ENCODE data around the gene USP6NL.

- TF ChIP-seq POLR2AphosphoS5 (IDR thresholded peaks at IDR 0.05; ENCODE audit: low read depth, low read length) (no peak), TAF1 (IDR thresholded peaks at IDR 0.05; ENCODE audit: borderline replicate concordance, low read depth, low read length) (no peak)
Observed at GRCh38 chr10:11478807-11479206, 132.6 kb downstream of the USP6NL start.

All from GM12892 (cell line).